GM20000 (cell line): ENCODE results near the gene CFAP43.
"Not testable (repeated sequence)": the region's sequence is repeated elsewhere in the genome, so short reads cannot be mapped to it uniquely, and the experiment has no call there.

Experiments
- DNase-seq: peaks from one replicate; pipeline ENCODE4 v3.0.0; 2012; ENCODE audit warnings: low spot score
- CTCF ChIP-seq: IDR thresholded peaks from 2 replicates; pipeline ENCODE4 v1.5.1; 2012; ENCODE audit warnings: mild to moderate bottlenecking, control low read depth; ENCODE audit errors: extremely low read depth, missing control alignments

The CFAP43 gene

GRCh38 chr10:104197364-104197763 is 34.8 kb downstream of the CFAP43 start:
- TF ChIP-seq CTCF: no peak
- DNase-seq: no peak

GRCh38 chr10:104195706-104196105 is 36.5 kb downstream of the CFAP43 start:
- TF ChIP-seq CTCF: no peak
- DNase-seq: no peak

- DNase-seq: no peak
- no peak for TF ChIP-seq CTCF
These were observed 38.4 kb downstream of the CFAP43 start for GRCh38 chr10:104193787-104194186.

GRCh38 chr10:104190695-104191094 is 41.5 kb downstream of the CFAP43 start:
- DNase-seq: no peak
- no peak for TF ChIP-seq CTCF

GRCh38 chr10:104183682-104184081 is 48.5 kb downstream of the CFAP43 start:
- TF ChIP-seq CTCF: no peak
- DNase-seq: no peak

GRCh38 chr10:104174136-104174535 is 58.0 kb downstream of the CFAP43 start:
- DNase-seq: not testable (repeated sequence)

DNA sequence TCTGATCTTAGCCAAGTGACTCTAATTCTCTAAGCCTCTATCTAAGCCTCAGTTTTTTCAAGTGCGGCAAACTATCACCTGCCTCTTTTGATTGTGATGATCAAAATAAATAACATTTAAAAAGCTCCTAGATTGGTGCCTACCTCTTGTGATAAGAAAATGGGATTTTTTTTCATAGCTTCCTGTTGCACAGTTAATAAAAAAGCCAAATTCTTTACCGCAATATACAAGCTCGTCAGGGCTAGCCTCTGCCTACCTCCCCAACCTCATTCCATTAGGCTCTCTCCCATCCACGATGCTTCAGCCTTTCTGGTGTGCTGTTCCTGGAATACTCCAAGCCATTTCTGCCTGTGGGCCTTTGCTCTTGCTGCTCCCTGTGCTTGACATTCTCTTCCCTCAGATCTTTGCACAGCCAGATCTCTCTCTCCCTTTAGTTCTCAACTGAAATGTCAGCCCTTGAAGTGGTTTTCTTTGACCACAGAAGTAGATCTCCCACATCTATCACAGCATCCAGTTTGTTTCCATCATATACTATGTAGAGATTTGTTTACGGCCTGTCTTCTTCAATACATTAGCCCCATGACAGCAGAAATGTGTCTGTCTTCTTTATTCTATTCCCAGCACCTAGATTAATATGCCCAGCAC is 61.4 kb downstream of the CFAP43 start:
- no peak for DNase-seq
- TF ChIP-seq CTCF: no peak

- TF ChIP-seq CTCF: no peak
- DNase-seq: no peak
These were observed 76.6 kb downstream of the CFAP43 start for GRCh38 chr10:104155591-104155990.
